HG02970 (cell line): Measurements from ENCODE around the gene TSC1.

Source experiments
- ATAC-seq: cut with Tn5 transposase; IDR thresholded peaks from one replicate; pipeline ENCODE4 v1.9.1; 2021; ENCODE audit warnings: mild to moderate bottlenecking, moderate library complexity, moderate number of reproducible peaks; ENCODE audit not compliant: unreplicated experiment, low FRiP score

TSC1 gene

DNA sequence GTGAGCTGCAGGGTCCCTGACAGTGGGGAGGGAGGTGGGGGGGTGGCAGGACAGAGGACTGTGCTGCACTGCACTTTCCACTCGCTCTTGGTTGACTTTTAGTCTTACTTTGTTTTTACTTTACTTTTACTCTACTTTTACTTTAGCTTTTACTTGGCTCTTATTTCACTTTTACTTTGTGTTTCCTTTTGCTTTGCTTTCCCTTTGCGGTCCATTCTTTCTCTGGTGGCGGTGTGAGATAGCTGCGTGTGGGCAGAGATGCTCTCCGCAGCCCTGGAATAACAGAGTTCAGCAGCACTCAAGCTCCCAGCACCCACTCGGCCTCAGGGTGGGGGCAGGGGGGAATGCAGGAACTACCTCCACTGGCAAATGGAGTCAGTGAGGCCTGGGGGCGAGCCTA lies 71.0 kb downstream of the TSC1 start:
- ATAC-seq, result no peak

DNA sequence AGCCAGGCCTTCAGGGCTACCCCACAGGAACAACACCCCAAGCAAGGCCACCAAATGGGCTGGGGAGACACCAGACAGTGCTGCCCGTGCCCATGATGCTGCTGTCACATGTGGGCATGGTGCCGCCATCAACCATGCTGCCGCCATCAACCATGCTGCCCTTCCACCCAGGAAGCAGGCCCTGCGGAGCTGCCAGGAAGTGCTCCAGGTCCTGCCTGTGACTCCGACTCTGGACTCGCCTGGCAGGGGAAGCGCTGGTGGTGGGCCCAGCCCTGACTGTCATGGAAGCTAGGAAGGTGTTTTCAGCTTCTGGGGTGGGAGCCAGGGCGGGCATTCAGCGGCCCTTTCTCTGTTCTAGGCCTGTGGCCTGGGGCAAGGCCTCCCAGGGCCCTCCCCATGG lies 75.2 kb downstream of the TSC1 start:
- no peak for ATAC-seq

DNA sequence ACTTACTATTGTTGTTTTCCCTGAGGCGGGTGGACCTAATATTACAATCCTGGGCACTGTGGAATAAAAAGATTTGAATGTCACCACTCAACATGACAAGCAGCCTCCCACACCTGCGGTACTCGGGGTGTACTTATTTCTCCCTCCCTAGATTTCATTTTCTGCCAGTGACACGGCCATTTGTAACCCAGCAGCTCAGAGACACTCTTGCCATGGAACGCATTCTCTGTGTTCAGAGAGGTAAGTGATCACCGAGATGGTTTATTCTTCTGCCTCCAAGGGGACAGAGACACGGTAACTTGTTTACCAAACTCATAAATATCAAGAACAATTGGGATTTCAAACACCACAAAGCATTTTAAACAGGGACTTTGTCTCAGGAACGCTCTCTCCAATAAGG lies 77.5 kb downstream of the TSC1 start:
- ATAC-seq, result no peak

DNA sequence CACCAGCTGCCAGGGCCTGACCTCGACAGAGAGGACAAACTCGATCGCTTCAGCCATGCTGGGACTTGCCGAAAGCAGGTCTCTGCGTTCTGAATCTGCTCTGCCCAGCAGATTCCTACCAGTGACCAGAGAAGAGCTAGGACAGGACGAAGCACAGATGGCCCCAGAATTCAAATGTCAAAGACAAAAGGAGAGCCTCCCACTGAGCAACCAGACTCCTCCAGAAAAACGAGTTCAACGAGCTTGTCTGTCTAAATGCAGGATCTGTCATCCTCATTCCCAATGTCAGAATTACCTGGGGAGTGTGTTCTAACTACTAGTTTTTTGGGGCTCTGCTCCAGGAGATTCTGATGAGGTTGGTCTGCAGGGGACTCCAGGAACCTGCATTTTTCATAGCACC lies 79.7 kb downstream of the TSC1 start:
- ATAC-seq, result no peak

DNA sequence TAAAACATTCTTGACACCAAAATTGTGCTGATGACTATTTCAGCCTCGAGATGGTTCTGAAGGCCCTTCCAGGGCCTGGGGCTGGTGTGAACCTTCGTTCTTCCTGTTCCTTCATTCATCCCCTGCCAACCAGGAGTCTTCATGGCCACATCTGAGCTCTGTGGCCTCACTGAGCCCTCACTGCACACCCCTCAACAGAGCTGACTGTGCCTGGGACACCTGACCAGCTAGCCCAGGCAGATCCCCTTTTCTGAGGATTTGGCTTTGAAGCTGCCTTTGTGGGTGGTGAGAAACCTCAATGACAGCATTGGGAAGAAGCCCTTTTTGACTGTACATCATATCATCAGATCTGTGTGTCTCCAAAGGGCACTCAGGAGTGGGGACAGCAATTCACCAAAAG lies 80.1 kb downstream of the TSC1 start:
- ATAC-seq, result no peak

DNA sequence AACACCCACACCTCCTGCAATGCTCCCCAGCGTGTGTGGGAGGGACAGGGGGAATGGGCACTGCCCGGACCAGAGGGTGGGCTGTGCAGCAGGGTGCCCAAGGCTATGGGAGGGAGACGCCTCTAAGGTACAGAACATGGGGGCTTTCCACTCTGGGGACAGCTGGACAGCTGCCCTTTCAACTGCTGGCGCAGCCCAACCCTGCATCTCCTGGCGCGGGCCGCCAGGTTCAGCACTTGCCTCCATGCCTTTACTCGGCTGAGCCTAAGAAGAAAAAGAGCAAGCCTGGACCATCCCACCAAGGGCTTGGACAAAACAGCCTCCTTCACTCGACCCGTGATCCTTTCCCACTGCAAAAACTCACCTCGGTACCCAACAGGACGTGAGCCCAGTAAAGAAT lies 81.3 kb downstream of the TSC1 start:
- no peak for ATAC-seq

DNA sequence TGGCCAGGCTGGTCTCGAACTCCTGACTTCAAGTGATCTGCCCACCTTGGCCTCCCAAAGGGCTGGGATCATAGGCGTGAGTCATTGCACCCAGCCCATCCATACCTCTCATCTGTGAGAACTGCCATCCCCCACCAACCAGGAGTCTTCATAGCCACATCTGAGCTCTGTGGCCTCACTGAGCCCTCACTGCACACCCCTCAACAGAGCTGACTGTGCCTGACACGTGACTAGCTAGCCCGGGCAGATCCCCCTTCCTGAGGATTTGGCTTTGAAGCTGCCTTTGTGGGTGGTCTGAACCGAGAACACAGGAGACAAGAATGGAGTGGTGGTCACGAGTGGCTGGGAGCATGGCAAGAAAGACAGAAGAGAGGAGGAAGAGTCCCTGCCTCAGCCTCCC lies 81.9 kb downstream of the TSC1 start:
- no peak for ATAC-seq

DNA sequence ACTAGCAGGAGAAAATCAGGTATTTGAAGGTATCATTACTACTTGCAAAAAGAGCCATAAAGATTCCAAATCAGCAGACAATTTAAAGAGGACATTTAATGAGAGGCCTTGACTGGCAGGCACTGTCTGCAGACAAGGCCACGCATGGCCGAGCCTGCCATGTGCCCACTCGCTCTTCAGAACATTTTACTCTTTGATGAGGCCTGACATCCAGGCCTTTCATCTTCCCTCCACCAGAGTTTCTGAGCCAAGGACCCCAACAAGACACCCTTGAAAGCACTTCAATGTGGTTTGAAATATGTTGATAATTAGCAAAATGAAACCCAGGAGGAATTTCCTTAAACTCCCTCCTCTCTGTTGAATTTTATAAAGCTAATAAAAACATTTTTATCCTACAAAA lies 82.8 kb downstream of the TSC1 start:
- no peak for ATAC-seq

DNA sequence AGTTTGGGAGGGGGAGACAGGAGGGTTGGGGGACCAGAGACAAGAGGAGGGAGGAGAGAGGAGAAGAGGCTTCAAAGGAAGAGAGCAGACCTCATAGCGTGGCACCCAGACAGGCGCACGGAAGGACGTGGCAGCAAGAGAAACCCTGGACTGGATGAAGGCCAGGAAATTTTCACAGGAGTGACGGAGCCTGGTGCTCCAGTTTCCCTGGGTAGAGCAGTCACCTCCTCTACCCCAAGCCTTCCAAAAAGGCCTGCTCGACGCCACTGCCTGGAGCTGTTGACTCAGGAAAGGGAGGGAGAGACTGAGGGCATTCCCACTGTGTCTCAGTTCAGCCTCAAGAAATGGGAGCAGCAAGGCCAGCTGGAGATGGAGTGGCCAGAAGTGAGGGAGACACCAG lies 85.7 kb downstream of the TSC1 start:
- ATAC-seq, result no peak

DNA sequence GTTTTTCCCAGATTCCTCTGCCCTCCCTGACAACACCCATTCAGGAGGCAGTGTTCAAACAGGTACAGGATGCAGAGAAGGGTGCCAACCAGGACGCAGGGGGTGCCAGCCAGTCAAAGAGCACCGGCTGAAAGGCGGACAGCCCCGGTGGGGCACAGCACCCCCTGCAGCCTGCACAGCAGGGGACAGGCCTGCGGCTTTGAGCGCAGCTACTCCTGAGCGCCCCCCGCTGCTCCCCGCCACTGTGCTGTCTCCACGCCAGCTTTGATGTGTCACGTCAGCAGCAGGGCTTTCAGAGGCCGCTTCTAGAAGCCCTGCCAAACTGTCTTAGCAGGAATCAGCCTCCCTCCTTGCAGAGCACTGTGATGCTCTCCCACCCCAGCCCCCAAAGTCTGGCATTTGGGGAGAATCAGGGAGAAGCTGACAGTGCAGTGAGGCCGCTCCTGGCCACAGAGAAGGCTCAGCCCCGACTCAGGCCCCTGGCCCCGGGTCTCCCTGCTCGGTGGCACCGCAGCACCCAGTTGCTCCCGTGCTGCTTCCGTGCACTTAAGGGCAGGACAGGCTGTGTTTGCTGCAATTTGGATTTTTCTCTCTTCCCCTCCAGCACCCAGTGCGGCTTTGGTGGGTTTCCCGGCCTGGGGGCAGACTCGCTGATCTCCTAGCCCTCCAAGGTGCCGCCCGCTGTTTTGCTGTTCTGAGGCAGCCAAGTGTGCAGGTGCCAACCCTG lies 86.6 kb downstream of the TSC1 start:
- ATAC-seq, result no peak

DNA sequence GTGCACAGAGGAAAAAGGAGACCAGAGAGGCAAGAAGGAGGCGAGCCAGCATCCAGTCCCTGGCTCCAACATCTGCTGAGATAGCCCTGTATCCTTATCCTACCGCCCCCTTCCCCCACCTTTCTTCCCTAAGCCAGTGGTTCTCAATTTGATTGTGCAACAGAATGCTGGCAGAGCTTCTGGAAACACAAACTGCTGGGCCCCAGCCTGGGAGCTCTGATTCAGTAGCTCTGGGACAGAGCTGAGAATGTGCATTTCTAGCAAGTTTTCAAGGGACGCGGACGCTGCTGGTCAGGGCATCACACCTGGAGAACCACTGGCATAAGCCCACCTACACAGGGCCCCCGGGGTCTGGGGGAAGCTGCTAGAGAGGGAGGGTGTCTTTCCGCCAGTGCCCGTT lies 87.4 kb downstream of the TSC1 start:
- no peak for ATAC-seq

DNA sequence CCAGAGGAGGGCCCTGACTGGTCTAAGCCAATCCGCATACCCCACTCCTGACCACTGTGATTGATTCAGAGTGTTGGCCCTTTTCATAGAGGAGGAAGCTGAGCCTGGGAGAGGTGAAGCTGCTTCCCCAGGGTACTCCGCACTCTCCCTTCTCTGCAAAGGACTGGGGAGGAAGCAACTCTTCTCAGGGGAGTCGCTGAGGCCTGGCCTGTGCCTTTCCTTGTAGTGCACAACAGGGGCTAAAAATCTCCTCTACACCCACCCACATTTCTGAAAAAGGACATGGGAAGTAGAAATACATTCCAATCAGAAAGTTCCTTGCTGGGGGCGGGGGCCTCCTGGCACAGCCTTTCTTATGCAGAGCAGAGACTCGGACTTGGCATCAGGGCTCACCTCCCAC lies 88.5 kb downstream of the TSC1 start:
- no peak for ATAC-seq

DNA sequence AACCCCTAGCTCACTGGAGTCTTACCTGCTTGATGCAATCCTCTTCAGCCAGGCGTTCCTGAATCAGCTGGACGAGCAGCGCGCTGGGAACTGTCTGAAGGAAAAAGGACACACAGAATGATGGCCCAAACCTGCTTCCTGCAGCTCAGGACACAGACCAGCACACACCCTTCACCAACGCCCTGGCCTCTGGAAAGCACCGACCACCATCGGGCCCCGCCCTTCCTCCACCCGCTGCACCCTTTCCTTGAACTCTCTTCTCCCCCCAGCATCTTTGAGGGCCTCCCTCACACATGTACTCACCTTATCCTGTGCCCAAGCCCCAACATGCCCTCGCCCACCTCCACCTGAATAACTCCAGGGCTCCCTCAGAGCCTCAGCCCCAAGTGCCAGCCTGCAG lies 89.6 kb downstream of the TSC1 start:
- no peak for ATAC-seq

DNA sequence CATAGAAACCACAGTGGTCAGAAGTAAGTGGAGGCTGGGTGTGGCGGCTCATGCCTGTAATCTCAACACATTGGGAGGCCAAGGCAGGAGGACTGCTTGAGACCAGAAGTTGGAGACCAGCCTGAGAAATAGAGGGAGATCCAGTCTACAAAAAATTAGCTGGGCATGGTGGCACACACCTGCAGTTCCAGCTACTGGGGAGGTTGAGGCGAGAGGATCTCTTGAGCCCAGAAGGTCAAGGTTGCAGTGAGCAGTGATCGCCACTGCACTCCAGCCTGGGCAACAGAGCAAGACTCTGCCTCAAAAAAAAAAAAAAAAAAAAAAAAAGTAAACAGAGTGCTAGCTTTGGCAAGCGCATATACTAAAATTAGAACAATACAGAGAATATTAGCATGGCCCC lies 90.9 kb downstream of the TSC1 start:
- ATAC-seq, result no peak

DNA sequence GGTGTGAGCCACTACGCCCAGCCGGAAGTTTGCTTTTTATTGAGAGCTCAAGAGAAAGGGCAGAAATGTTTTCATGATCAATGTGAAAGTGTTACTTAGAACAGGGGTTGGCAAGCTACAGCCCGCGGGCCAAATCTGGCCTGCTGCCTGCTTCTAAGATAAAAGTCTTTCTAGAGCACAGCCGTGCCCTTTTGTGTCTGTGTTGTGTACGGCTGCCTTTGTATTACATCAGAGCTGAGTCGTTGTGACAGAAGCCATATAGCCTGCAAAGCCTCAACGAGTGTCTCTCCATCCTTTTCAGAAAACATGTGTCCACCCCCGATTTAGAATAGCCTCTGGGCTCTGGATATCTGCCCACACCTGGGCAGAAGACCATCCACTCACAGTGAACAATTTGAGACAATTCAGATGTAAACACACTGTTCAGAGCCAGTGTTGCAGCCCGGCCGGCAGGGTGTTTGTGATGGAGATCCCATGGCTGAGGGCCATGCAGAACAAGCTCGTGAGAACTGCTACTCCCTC lies 95.2 kb downstream of the TSC1 start:
- no peak for ATAC-seq

DNA sequence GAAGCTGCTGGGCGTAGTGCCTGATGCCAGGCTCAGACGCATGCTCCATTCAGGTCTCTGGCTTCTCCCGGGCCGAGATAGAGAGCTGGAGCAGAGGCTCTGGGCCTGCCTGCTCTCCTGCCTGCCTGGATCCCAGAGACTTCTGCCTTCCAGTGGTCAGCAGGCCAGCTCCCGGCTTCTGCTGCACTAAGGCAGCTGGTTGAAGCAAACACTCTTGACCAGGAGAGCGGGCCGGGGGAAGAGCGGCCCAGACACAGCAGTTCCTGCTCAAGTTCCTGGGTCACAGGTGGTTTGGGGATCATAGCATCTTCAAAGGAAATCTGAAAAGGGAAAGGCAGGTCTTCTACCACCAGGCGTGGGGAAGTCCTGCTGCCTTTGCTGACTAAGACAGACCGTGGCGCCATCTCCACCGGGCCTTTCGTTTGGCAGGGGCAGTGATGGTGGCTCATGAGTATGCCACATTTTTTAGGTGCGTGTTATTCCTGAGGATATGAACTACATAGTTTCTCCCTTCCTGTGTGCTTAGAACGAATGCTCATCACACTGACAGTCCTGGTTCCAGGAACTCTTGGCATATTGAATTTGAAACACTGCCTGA lies 97.4 kb downstream of the TSC1 start:
- no peak for ATAC-seq

DNA sequence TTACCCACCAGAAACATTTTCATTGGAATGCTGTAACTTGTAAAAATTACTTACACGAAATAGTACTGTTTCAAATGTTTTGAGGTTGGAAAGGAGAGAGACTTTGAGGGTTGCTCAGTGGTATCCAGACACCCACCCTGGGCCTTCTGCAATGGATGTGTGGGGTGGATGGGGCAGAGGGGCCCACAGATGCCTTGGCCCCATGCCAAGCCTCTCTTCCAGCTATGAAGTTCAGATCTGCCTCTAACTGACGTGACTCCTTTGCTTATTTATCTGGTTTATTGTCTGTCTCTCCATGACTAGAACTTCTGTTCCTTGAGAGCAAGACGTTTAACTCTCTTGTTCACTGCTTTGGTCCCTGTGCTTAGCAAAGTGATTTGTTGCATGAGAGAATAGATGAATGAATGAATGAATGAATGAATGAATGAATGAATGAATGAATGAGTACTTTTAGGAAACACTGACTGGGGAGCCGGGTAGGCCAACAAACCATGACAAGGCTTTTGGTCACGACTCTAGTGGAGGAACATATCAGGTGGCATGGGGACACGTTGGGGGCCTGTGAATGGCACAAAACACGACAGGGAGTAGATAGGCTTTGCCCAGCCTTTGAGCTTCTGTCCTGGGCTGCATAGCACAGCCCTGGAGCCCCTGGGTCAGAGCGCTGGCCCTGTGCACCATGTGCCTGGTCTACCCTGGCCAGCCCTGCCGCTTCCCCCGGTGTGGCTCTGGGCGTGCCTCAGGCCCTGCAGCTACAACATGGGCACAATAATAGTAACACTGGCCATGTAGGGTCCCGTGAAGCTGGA lies 98.1 kb downstream of the TSC1 start:
- no peak for ATAC-seq

DNA sequence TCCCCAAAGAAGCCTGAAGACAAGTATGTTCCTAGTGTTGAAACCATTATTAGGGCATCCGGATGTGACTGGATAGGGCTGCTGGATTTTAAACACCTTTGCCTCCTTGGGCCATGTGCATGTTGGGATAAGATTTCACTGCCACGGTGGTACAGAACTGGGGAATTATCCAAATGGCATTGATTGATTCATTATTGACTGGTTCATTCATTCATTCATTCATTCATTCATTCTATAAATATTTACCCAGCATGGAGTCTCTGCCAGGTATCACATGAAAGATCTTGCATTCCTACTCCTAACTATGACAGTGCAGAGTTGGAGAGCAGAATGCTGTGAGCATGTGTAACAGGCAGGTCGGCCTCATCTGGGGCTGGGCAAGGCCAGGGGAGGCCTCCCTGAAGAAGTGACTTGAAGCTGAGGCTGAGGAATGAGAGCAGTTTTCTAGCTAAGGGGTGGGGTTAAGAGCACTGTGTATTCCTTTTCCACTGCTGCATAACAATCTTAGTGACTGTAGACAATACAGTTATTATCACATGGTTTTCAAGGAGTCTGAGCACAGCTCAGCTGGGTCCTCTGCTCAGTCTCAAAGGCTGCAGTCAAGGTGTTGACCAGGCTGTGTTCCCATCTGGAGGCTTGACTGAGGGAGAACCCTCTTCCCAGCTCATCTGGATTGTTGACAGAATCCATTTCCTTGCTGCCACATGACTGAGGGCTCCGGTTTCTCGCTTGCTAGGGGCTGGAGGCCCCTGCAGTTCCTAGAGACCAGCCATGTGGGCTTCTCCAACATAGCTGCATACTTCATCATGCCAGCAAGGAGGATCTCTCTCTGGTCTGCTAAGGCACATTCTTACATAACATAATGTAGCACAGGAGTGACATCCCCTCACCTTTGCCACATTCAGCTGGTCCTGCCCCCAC lies 102.0 kb downstream of the TSC1 start:
- ATAC-seq, result no peak
